CD14-positive monocyte (primary cell): Measurements from ENCODE around the gene CAPN14. TPM values are rescaled to one million over a fixed set of nuclear protein-coding genes. Genes with fewer than 3 reads are reported as not detected.

Source experiments
- DNase-seq, 3 donors: peaks; one replicate each; pipeline ENCODE4 v3.0.0-alpha.2; 2011 to 2022
- H2AFZ ChIP-seq: 2 replicates; pipeline ENCODE4 v1.6.0; 2012; ENCODE audit warnings: mild to moderate bottlenecking, low read depth, low read length, inconsistent platforms; ENCODE audit not compliant: insufficient read depth, poor library complexity, severe bottlenecking
- H3K27ac ChIP-seq, 2 donors: 1 replicate in 1 of 2; 2 replicates in 1 of 2; pipeline ENCODE4 v1.5.1; 2012 to 2013; ENCODE audit warnings: low read length in 2 of 2, control low read depth in 1 of 2, inconsistent platforms in 1 of 2, low read depth in 1 of 2, mild to moderate bottlenecking in 1 of 2
- H3K27me3 ChIP-seq, 2 donors: one replicate each; pipeline versions ENCODE4 v1.6.0 to v1.6.1; 2011 to 2013; ENCODE audit warnings: low read length in 2 of 2; ENCODE audit not compliant: control insufficient read depth in 2 of 2, insufficient read depth in 2 of 2
- H3K36me3 ChIP-seq, 2 donors: replicated peaks in 1 of 2; 1 replicate in 1 of 2; 2 replicates in 1 of 2; pipeline versions ENCODE4 v1.5.1 to v1.6.1; 2012 to 2013; ENCODE audit warnings: low read length in 2 of 2, control low read depth in 1 of 2, inconsistent platforms in 1 of 2, mild to moderate bottlenecking in 1 of 2; ENCODE audit not compliant: insufficient read depth in 2 of 2, control insufficient read depth in 1 of 2
- H3K4me1 ChIP-seq, 2 donors: 1 replicate in 1 of 2; 2 replicates in 1 of 2; pipeline versions ENCODE4 v1.5.1 to v1.6.1; 2012 to 2013; ENCODE audit warnings: low read length in 2 of 2, control low read depth in 1 of 2, inconsistent platforms in 1 of 2, mild to moderate bottlenecking in 1 of 2, moderate library complexity in 1 of 2; ENCODE audit not compliant: insufficient read depth in 2 of 2, control insufficient read depth in 1 of 2
- H3K4me2 ChIP-seq: replicated peaks from 2 replicates; pipeline ENCODE3; 2012; ENCODE audit warnings: low read length, moderate library complexity, mild to moderate bottlenecking; ENCODE audit not compliant: poor library complexity, severe bottlenecking; ENCODE audit errors: extremely low read depth
- H3K4me3 ChIP-seq, 3 experiments: fragments of 200-600 bp in 1 of 3; sonication (generic) in 1 of 3; replicated peaks in 1 of 3; 1 replicate in 2 of 3; 2 replicates in 1 of 3; pipeline ENCODE4 v1.5.1; 2011 to 2013; ENCODE audit warnings: low read length in 3 of 3, mild to moderate bottlenecking in 3 of 3, control low read depth in 2 of 3, low read depth in 2 of 3, inconsistent platforms in 1 of 3, moderate library complexity in 1 of 3
- H3K79me2 ChIP-seq: 2 replicates; pipeline ENCODE4 v1.6.0; 2012; ENCODE audit warnings: mild to moderate bottlenecking, control low read depth, inconsistent platforms, low read length, moderate library complexity; ENCODE audit not compliant: insufficient read depth
- H3K9ac ChIP-seq: 2 replicates; pipeline ENCODE4 v1.6.0; 2017; ENCODE audit warnings: low read length, mild to moderate bottlenecking; ENCODE audit not compliant: insufficient read depth, poor library complexity, severe bottlenecking
- H3K9me3 ChIP-seq, 2 donors: replicated peaks in 1 of 2; 1 replicate in 1 of 2; 2 replicates in 1 of 2; pipeline versions ENCODE4 v1.5.1 to v1.6.1; 2012 to 2013; ENCODE audit warnings: low read length in 2 of 2, control low read depth in 1 of 2; ENCODE audit not compliant: control insufficient read depth in 1 of 2, insufficient read depth in 1 of 2
- H4K20me1 ChIP-seq: 2 replicates; pipeline ENCODE4 v1.6.0; 2012; ENCODE audit warnings: mild to moderate bottlenecking, low read length, control low read depth, moderate library complexity; ENCODE audit not compliant: insufficient read depth
- H3K27ac Mint-ChIP-seq, 7 donors: one replicate each; pipeline ENCODE4 v1.8.0; 2020; ENCODE audit warnings: mild to moderate bottlenecking in 7 of 7, mixed read lengths in 7 of 7, moderate library complexity in 6 of 7, inconsistent platforms in 2 of 7
- H3K27me3 Mint-ChIP-seq, 3 donors: one replicate each; pipeline ENCODE4 v1.8.0; 2021 to 2022; ENCODE audit warnings: low read depth in 3 of 3, mild to moderate bottlenecking in 3 of 3, mixed read lengths in 3 of 3, moderate library complexity in 3 of 3, inconsistent platforms in 1 of 3
- H3K36me3 Mint-ChIP-seq, 2 donors: one replicate each; pipeline ENCODE4 v1.8.0; 2020; ENCODE audit warnings: mixed read lengths in 2 of 2, inconsistent platforms in 1 of 2, mild to moderate bottlenecking in 1 of 2
- H3K4me1 Mint-ChIP-seq: one replicate; pipeline ENCODE4 v1.8.0; 2020; ENCODE audit warnings: mild to moderate bottlenecking, mixed read lengths
- H3K4me3 Mint-ChIP-seq, 2 donors: one replicate each; pipeline ENCODE4 v1.8.0; 2020; ENCODE audit warnings: mild to moderate bottlenecking in 2 of 2, mixed read lengths in 2 of 2, moderate library complexity in 1 of 2
- H3K9me3 Mint-ChIP-seq, 7 donors: one replicate each; pipeline ENCODE4 v1.8.0; 2020 to 2022; ENCODE audit warnings: mixed read lengths in 7 of 7, mild to moderate bottlenecking in 6 of 7, moderate library complexity in 6 of 7, inconsistent platforms in 2 of 7
- WGBS: methylation state at CpG from one replicate; pipeline ENCODE4 v1.1.5; 2013; ENCODE audit warnings: missing lambda C conversion rate; ENCODE audit not compliant: insufficient coverage; 5-methylcytosine and 5-hydroxymethylcytosine counted together
- intact Hi-C, 2 donors: fragments of 100-400 bp; cut with micrococcal nuclease; formaldehyde crosslinking; loops; one replicate each; pipeline versions ENCODE4 v1.15.0 to v1.15.1; 2023
- polyA plus RNA-seq, 3 donors: library from polyadenylated mRNA; depleted of rRNA in 1 of 3; unstranded in 2 of 3; stranded (reverse) in 1 of 3; fragments of 300-500 nt in 2 of 3; fragments of >200 nt in 1 of 3; fragmentation: Illumina TruSeq in 2 of 3; gene quantifications; 1 replicate in 2 of 3; 2 replicates in 1 of 3; pipeline ENCODE4 v1.2.3, GENCODE V29; 2012 to 2021
- TF ChIP-seq, protein P1 (sequence below): fragments of 200-600 bp; IDR thresholded peaks from one replicate; pipeline ENCODE4 v1.8.0; 2022; ENCODE audit warnings: antibody characterized with exemption, mild to moderate bottlenecking

Gene CAPN14
- polyA plus RNA-seq, 3 donors, result not detected

DNA sequence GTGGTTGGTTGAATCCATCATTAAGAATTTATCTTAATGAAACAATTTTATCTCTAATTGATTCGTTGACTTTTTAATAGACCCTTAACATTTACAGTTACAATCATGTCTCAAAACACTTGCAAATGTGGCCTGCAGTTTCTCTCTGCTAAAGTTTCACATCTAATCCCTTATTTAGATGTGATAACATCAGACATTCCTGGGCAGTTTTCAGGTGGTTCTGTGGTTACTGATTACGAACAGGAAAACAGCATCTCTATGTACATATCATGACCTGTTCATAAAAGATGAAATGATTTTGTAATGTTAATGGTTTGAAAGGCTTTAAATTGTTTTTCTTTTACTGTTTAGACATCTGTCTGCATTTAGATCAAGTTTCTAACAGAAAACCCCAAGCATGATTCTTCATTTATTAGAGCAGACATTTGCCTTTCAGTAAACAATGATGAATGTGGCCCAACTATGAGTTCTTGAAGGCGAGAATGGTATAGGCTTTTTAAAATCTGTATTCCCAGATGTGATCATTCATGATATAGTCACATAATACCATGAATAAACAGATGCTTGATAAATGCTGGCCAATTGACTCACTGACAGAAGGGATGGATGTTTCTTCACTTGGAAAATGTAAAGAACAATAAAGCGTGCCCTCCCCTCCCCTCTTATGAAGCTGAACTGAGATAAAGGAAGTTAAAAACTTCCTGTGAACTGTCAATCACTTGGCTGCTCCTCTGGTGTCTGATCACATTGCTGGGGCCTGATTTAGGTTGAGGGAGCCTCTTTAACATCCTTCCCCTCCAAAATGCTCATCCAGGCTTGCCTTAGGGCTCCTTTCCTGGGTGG is 3.5 kb downstream of the CAPN14 start:
- DNase-seq, result no peak
- TF ChIP-seq, protein P1, sequence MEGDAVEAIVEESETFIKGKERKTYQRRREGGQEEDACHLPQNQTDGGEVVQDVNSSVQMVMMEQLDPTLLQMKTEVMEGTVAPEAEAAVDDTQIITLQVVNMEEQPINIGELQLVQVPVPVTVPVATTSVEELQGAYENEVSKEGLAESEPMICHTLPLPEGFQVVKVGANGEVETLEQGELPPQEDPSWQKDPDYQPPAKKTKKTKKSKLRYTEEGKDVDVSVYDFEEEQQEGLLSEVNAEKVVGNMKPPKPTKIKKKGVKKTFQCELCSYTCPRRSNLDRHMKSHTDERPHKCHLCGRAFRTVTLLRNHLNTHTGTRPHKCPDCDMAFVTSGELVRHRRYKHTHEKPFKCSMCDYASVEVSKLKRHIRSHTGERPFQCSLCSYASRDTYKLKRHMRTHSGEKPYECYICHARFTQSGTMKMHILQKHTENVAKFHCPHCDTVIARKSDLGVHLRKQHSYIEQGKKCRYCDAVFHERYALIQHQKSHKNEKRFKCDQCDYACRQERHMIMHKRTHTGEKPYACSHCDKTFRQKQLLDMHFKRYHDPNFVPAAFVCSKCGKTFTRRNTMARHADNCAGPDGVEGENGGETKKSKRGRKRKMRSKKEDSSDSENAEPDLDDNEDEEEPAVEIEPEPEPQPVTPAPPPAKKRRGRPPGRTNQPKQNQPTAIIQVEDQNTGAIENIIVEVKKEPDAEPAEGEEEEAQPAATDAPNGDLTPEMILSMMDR, result no peak

DNA sequence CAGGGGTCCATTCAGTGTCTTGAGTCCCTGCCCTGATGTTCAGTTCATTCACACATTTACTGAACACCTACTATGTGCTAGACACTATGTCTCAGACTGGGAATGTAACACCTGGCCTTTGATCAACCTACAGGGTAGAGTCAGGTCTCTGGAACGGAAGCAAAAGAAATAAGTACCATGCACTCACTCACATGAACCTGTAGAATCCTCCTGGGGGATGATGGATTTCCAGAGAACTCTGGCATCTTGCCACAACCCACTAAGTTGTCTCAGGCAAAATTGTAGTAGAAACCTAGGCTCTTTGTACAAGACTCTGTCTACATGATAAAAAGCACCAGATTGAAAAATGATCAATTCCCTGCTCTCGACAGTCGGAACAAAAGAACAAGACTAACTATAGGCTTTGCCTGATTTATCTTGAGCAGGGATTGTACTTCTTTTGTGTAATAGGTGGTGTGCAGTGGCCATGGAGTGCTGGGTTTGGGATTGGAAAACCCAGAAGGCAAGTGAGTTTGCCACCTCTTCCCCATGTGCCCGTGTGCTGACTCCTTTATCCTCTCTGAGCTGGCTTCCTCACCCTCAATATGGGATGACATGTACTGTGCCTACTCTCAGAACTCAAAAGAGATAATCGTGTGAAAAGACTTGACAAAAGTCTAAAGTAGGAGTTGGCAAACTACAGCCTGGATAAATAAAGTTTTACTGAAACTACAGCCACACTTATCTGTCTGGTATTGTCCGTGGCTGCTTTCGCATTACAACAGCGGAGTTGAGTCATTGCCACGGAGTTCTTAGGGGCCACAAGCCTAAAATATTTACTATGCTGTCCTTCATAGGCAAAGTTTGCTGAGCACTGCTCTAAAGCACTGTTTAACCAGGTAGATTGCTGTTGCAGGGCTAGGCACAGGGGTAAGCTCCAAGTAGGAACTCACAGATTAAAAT is 4.4 kb downstream of the CAPN14 start:
- H3K27me3 ChIP-seq, result no peaks in the 10 kb centered on the region
- H3K9me3 Mint-ChIP-seq, result no peaks in the 10 kb centered on the region
- H3K4me2 ChIP-seq, result no peak overlapping the region
- H3K4me1 ChIP-seq, result peaks cover 0 to 6% of the 10 kb centered on the region in 2 donors
- no peak overlapping the region for H3K4me3 ChIP-seq
- intact Hi-C loops, result no loop called here
- H4K20me1 ChIP-seq, result no peaks in the 10 kb centered on the region
- no peak overlapping the region for H3K4me3 Mint-ChIP-seq
- TF ChIP-seq, protein P1, result no peak
- no peak overlapping the region for H3K9ac ChIP-seq
- H3K36me3 Mint-ChIP-seq, result no peaks in the 10 kb centered on the region
- H3K27ac ChIP-seq, result no peak overlapping the region
- H2AFZ ChIP-seq, result peak overlapping the region; percentile 2
- no peak for DNase-seq
- H3K79me2 ChIP-seq, result no peaks in the 10 kb centered on the region
- H3K27me3 Mint-ChIP-seq, result peaks cover under 1 to 6% (median 5%) of the 10 kb centered on the region in 3 donors
- no peaks in the 10 kb centered on the region for H3K9me3 ChIP-seq
- 81% methylated on average over 7 of the region's 9 CpGs for WGBS
- peak overlapping the region in 1 of 7 donors; percentile 35 for H3K27ac Mint-ChIP-seq
- H3K36me3 ChIP-seq, result no peaks in the 10 kb centered on the region
- H3K4me1 Mint-ChIP-seq, result peaks cover 12% of the 10 kb centered on the region

More for the DNA sequence above, 3.5 kb downstream of the CAPN14 start:
- Mint-ChIP-seq H3K4me3 (no peak overlapping the region), H3K9me3 (no peaks in the 10 kb centered on the region), H3K36me3 (peaks cover 0 to under 1% of the 10 kb centered on the region in 2 donors), H3K4me1 (peaks cover 18% of the 10 kb centered on the region), H3K27me3 (peaks cover 1 to 6% (median 5%) of the 10 kb centered on the region in 3 donors), H3K27ac (peak overlapping the region in 3 of 7 donors; percentile 4 to 60 (median 40))
- no peak overlapping the region for H3K9ac ChIP-seq
- H3K4me1 ChIP-seq, result peaks cover 7 to 14% of the 10 kb centered on the region in 2 donors
- no CpG with 5 or more reads among the region's 4 CpGs for WGBS
- H3K36me3 ChIP-seq, result no peaks in the 10 kb centered on the region
- no peaks in the 10 kb centered on the region for H3K27me3 ChIP-seq
- H3K9me3 ChIP-seq, result no peaks in the 10 kb centered on the region
- no peak overlapping the region for H3K4me2 ChIP-seq
- H2AFZ ChIP-seq, result no peak overlapping the region
- no peak overlapping the region for H3K4me3 ChIP-seq
- intact Hi-C loops, result no loop called here
- H3K27ac ChIP-seq, result no peak overlapping the region
- H4K20me1 ChIP-seq, result no peaks in the 10 kb centered on the region
- no peaks in the 10 kb centered on the region for H3K79me2 ChIP-seq
